ENCODE measurements around the gene LETM1. TPM values are rescaled to one million over a fixed set of nuclear protein-coding genes. Genes with fewer than 3 reads are reported as not detected.

Gene LETM1
- total and polyA plus RNA-seq, 2 of the 13 experiments (the other 11 are each of a cell fraction or from before 2014, with no cell fraction given), result 9.7 to 41.6 TPM

DNA sequence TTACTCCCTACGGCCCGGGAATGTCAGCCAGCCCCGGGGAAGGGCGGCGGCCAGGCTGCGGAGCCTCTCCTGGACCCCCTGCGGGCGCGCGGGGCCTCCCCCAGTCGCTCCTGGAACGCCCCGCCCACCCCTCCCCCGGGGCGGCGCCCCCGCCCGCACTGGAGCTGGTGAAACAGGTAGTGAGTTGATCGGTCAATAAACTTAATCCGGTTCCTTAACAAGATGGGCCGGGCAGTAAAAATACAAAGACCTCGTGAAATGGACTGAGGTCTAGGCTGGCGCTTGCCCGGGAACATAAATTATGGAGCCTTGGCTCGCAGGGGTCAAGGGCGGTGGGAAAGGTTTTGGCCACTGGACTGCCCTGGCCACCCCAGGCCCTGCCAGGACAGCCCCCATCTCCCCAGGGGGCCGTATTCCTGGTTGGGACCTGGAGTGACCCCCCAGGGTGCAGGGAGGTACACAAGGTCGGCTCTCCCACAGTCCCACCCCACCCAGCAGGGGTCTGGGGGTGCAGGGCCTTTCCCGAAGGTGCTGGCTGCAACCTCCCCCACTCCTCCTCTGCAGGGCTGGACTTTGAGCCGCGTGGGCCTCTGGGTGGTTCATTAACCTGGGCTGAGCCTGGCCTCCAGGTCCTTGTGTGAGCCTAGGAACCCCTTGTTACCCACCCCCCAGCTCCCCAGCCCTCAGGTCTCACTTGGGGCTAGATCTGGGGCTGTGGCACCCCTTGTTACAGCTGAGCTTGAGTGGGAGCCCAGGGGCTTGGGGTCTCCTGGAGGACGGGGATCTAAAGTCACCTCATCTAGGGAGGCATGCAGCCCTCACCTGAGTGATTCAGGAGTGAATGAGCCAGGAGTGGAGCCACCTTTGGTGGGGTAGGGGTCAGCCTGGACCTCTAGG lies 60.4 kb downstream of the LETM1 start (continued):
- TF ChIP-seq TOE1 (CRISPR knock-in tag; IDR thresholded peaks at IDR 0.05) (no peak), REXO4 (CRISPR knock-in tag; IDR thresholded peaks at IDR 0.05; ENCODE audit: borderline replicate concordance) (no peak), MTF2 (CRISPR knock-in tag; IDR thresholded peaks at IDR 0.05; ENCODE audit: borderline replicate concordance) (peak; percentile 63; the same call in 1 of the 2 replicates), KMT2A (CRISPR knock-in tag; IDR thresholded peaks at IDR 0.05) (no peak; the same call in 1 of the 2 replicates), ZNF644 (CRISPR knock-in tag; IDR thresholded peaks at IDR 0.05; ENCODE audit: low read depth) (no peak), KDM4B (CRISPR knock-in tag; IDR thresholded peaks at IDR 0.05) (no peak; the same call in 1 of the 2 replicates), ZSCAN31 (CRISPR knock-in tag; IDR thresholded peaks at IDR 0.05; ENCODE audit: low read depth) (peak; percentile 53; the same call in 1 of the 2 replicates), ZNF749 (CRISPR knock-in tag; IDR thresholded peaks at IDR 0.05; ENCODE audit: borderline replicate concordance) (peak; percentile 51; the same call in 1 of the 2 replicates), NR2C2 (CRISPR knock-in tag; IDR thresholded peaks at IDR 0.05; ENCODE audit: borderline replicate concordance) (peak; percentile 82), CCDC6 (CRISPR knock-in tag; IDR thresholded peaks at IDR 0.05) (peak; percentile 90), TCF7L2 (IDR thresholded peaks at IDR 0.05; ENCODE audit: low read depth, low read length) (no peak), ZNF720 (CRISPR knock-in tag; IDR thresholded peaks at IDR 0.05) (no peak), ZNF263 (CRISPR knock-in tag; IDR thresholded peaks at IDR 0.05) (no peak; the same call in 1 of the 2 replicates)
- TF ChIP-seq, protein P1, sequence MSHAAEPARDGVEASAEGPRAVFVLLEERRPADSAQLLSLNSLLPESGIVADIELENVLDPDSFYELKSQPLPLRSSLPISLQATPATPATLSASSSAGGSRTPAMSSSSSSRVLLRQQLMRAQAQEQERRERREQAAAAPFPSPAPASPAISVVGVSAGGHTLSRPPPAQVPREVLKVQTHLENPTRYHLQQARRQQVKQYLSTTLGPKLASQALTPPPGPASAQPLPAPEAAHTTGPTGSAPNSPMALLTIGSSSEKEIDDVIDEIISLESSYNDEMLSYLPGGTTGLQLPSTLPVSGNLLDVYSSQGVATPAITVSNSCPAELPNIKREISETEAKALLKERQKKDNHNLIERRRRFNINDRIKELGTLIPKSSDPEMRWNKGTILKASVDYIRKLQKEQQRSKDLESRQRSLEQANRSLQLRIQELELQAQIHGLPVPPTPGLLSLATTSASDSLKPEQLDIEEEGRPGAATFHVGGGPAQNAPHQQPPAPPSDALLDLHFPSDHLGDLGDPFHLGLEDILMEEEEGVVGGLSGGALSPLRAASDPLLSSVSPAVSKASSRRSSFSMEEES (CRISPR knock-in tag; IDR thresholded peaks at IDR 0.05), result no peak
- TF ChIP-seq, protein P2, sequence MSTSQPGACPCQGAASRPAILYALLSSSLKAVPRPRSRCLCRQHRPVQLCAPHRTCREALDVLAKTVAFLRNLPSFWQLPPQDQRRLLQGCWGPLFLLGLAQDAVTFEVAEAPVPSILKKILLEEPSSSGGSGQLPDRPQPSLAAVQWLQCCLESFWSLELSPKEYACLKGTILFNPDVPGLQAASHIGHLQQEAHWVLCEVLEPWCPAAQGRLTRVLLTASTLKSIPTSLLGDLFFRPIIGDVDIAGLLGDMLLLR (CRISPR knock-in tag; IDR thresholded peaks at IDR 0.05), result peak; percentile 86
- TF ChIP-seq, protein P3, sequence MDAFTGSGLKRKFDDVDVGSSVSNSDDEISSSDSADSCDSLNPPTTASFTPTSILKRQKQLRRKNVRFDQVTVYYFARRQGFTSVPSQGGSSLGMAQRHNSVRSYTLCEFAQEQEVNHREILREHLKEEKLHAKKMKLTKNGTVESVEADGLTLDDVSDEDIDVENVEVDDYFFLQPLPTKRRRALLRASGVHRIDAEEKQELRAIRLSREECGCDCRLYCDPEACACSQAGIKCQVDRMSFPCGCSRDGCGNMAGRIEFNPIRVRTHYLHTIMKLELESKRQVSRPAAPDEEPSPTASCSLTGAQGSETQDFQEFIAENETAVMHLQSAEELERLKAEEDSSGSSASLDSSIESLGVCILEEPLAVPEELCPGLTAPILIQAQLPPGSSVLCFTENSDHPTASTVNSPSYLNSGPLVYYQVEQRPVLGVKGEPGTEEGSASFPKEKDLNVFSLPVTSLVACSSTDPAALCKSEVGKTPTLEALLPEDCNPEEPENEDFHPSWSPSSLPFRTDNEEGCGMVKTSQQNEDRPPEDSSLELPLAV (CRISPR knock-in tag; conservative IDR thresholded peaks at IDR 0.05; ENCODE audit: low read depth), result no peak
- TF ChIP-seq, protein P4, sequence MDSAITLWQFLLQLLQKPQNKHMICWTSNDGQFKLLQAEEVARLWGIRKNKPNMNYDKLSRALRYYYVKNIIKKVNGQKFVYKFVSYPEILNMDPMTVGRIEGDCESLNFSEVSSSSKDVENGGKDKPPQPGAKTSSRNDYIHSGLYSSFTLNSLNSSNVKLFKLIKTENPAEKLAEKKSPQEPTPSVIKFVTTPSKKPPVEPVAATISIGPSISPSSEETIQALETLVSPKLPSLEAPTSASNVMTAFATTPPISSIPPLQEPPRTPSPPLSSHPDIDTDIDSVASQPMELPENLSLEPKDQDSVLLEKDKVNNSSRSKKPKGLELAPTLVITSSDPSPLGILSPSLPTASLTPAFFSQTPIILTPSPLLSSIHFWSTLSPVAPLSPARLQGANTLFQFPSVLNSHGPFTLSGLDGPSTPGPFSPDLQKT (CRISPR knock-in tag; IDR thresholded peaks at IDR 0.05; ENCODE audit: borderline replicate concordance), result no peak
- TF ChIP-seq, protein P5, sequence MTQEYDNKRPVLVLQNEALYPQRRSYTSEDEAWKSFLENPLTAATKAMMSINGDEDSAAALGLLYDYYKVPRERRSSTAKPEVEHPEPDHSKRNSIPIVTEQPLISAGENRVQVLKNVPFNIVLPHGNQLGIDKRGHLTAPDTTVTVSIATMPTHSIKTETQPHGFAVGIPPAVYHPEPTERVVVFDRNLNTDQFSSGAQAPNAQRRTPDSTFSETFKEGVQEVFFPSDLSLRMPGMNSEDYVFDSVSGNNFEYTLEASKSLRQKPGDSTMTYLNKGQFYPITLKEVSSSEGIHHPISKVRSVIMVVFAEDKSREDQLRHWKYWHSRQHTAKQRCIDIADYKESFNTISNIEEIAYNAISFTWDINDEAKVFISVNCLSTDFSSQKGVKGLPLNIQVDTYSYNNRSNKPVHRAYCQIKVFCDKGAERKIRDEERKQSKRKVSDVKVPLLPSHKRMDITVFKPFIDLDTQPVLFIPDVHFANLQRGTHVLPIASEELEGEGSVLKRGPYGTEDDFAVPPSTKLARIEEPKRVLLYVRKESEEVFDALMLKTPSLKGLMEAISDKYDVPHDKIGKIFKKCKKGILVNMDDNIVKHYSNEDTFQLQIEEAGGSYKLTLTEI (CRISPR knock-in tag; conservative IDR thresholded peaks at IDR 0.05), result no peak
- TF ChIP-seq, protein P6, sequence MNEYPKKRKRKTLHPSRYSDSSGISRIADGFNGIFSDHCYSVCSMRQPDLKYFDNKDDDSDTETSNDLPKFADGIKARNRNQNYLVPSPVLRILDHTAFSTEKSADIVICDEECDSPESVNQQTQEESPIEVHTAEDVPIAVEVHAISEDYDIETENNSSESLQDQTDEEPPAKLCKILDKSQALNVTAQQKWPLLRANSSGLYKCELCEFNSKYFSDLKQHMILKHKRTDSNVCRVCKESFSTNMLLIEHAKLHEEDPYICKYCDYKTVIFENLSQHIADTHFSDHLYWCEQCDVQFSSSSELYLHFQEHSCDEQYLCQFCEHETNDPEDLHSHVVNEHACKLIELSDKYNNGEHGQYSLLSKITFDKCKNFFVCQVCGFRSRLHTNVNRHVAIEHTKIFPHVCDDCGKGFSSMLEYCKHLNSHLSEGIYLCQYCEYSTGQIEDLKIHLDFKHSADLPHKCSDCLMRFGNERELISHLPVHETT (CRISPR knock-in tag; conservative IDR thresholded peaks at IDR 0.05), result 0 out of 2 replicates have a peak, but pooled peaks have one; percentile 23
